Kidney (tissue), 14 donors: ENCODE results near the gene UPP2. TPM values are rescaled to one million over a fixed set of nuclear protein-coding genes. Genes with fewer than 3 reads are reported as not detected.

Experiments used
- DNase-seq, 5 donors: peaks; one replicate each; pipeline ENCODE4 v3.0.0-alpha.2; 2013 to 2020
- FAIRE-seq: peaks from 2 replicates; lab custom pipeline; 2012; peaks lifted over from hg19 to GRCh38; lab: Jason Lieb, UNC
- H3K27ac ChIP-seq, 2 donors: one replicate each; pipeline ENCODE4 v1.7.0; 2013; ENCODE audit warnings: low read depth in 2 of 2, low read length in 2 of 2, inconsistent platforms in 1 of 2
- H3K27me3 ChIP-seq: one replicate; pipeline ENCODE4 v1.7.1; 2013; ENCODE audit warnings: low read length, inconsistent platforms; ENCODE audit not compliant: control insufficient read depth, insufficient read depth
- H3K36me3 ChIP-seq, 3 donors: one replicate each; pipeline versions ENCODE4 v1.7.0 to v1.7.1; 2013; ENCODE audit warnings: low read length in 3 of 3, control low read depth in 1 of 3, inconsistent platforms in 1 of 3; ENCODE audit not compliant: insufficient read depth in 3 of 3, control insufficient read depth in 2 of 3
- H3K4me1 ChIP-seq, 3 donors: one replicate each; pipeline versions ENCODE4 v1.7.0 to v1.7.1; 2013; ENCODE audit warnings: low read length in 3 of 3, inconsistent platforms in 1 of 3, low read depth in 1 of 3; ENCODE audit not compliant: control insufficient read depth in 2 of 3, insufficient read depth in 2 of 3
- H3K4me3 ChIP-seq, 3 donors: one replicate each; pipeline versions ENCODE4 v1.7.0 to v1.8.1; 2013; ENCODE audit warnings: low read length in 3 of 3, control low read depth in 1 of 3, inconsistent platforms in 1 of 3
- H3K9ac ChIP-seq, 3 donors: one replicate each; pipeline versions ENCODE4 v1.7.0 to v1.7.1; 2013; ENCODE audit warnings: low read length in 3 of 3, control low read depth in 1 of 3, inconsistent platforms in 1 of 3
- H3K9me3 ChIP-seq, 3 donors: one replicate each; pipeline versions ENCODE4 v1.7.0 to v1.7.1; 2013; ENCODE audit warnings: low read length in 3 of 3, control low read depth in 1 of 3, inconsistent platforms in 1 of 3; ENCODE audit not compliant: control insufficient read depth in 2 of 3, insufficient read depth in 1 of 3
- CTCF ChIP-seq: IDR thresholded peaks from 3 replicates; pipeline ENCODE4 v1.5.1; 2012; ENCODE audit warnings: mild to moderate bottlenecking, moderate library complexity, borderline replicate concordance; ENCODE audit not compliant: insufficient read depth; ENCODE audit errors: extremely low read depth
- intact Hi-C: fragments of 100-400 bp; cut with DNase I; formaldehyde crosslinking; loops from one replicate; pipeline ENCODE4 v1.11.1; 2022
- polyA plus RNA-seq: library from polyadenylated mRNA; stranded (reverse); fragments of 350-450 nt; fragmentation: Illumina TruSeq; extraction: RNeasy Lipid Tissue Mini Kit (QIAGEN cat#74804); gene quantifications from one replicate; pipeline ENCODE4 v1.2.3, GENCODE V29; 2014; ENCODE audit warnings: low read depth, low replicate concordance; ENCODE audit not compliant: insufficient read depth
- total RNA-seq: library from RNA; stranded (reverse); fragmentation: NEBNext Ultra II Directional; extraction: Animal tissue kit (Norgen Biotek cat#: 25700); gene quantifications from one replicate; pipeline ENCODE4 v1.2.1, GENCODE V29; 2021
- donor health status: control.
- donor health status: control.
- donor health status: control.
- donor health status: control.
- donor health status: control.
- donor health status: DM: yes; HTN: yes; CAD: no.
- donor health status: Normal renal cell carcinoma (clear cell type).

The UPP2 gene
- total and polyA plus RNA-seq, 2 donors from 2014 or later = 0.19 to 20.9 TPM

- no peak for TF ChIP-seq CTCF
- Histone ChIP-seq H3K4me1 (peaks cover 2 to 7% (median 5%) of the 10 kb centered on the region in 3 donors), H3K27ac (peak overlapping the region; percentile 63 to 76), H3K27me3 (no peaks in the 10 kb centered on the region), H3K4me3 (no peak overlapping the region), H3K9ac (no peak overlapping the region), H3K36me3 (no peaks in the 10 kb centered on the region), H3K9me3 (no peaks in the 10 kb centered on the region)
- intact Hi-C loops = no loop called here
- no peak for DNase-seq
- FAIRE-seq = no peak
These were observed 82.3 kb downstream of the UPP2 start for GRCh38 chr2:158184001-158184400.

- no peaks in the 10 kb centered on the region for H3K36me3 ChIP-seq
- TF ChIP-seq CTCF = no peak
- intact Hi-C loops = no loop called here
- no peak overlapping the region for H3K4me3 ChIP-seq
- DNase-seq (peak in 2 of 5 donors; percentile 45), FAIRE-seq (no peak)
- H3K9me3 ChIP-seq = no peaks in the 10 kb centered on the region
- H3K9ac ChIP-seq = no peak overlapping the region
- H3K27ac ChIP-seq = peak overlapping the region; percentile 63 to 76
- no peaks in the 10 kb centered on the region for H3K27me3 ChIP-seq
- peaks cover 2 to 7% (median 5%) of the 10 kb centered on the region in 3 donors for H3K4me1 ChIP-seq
These were observed 83.1 kb downstream of the UPP2 start for GRCh38 chr2:158184556-158185343.

Other genes with a start within 250 kb of the UPP2 start
- gene ACVR1, start 225.5 kb upstream of the UPP2 start, total RNA-seq = 38.3 TPM
- 16.3 TPM for gene ACVR1, start 225.5 kb upstream of the UPP2 start, polyA plus RNA-seq